ENCODE measurements around the gene SMIM11.
"Not testable (repeated sequence)": the region's sequence is repeated elsewhere in the genome, so short reads cannot be mapped to it uniquely, and the experiment has no call there.

The SMIM11 gene

GRCh38 chr21:34357889-34358288 is 17.4 kb upstream of the SMIM11 start:
- DNase-seq = no peak

GRCh38 chr21:34358866-34359265 is 16.4 kb upstream of the SMIM11 start:
- DNase-seq = no peak

GRCh38 chr21:34360488-34361241 is 14.6 kb upstream of the SMIM11 start:
- DNase-seq = no peak

- DNase-seq = no peak
These were observed 13.2 kb upstream of the SMIM11 start for GRCh38 chr21:34362136-34362444.

GRCh38 chr21:34362670-34363069 is 12.6 kb upstream of the SMIM11 start:
- DNase-seq = no peak

GRCh38 chr21:34363733-34364132 is 11.6 kb upstream of the SMIM11 start, which contains the start of gene KCNE2:
KCNE2 (plus strand) TSS chr21:34364006; CDS start chr21:34370479, 6,473 bp downstream.
- no peak for DNase-seq

GRCh38 chr21:34364921-34365320 is 10.4 kb upstream of the SMIM11 start:
- DNase-seq = no peak

GRCh38 chr21:34365809-34366208 is 9.5 kb upstream of the SMIM11 start:
- DNase-seq = no peak

- peak; percentile 58 for DNase-seq
These were observed 7.9 kb upstream of the SMIM11 start for GRCh38 chr21:34367320-34367935.

- DNase-seq = no peak
These were observed 5.6 kb upstream of the SMIM11 start for GRCh38 chr21:34369741-34370140.

- DNase-seq = no peak
These were observed 3.0 kb upstream of the SMIM11 start for GRCh38 chr21:34372321-34372720.

GRCh38 chr21:34374462-34374861 is 845 bp upstream of the SMIM11 start:
- not testable (repeated sequence) for DNase-seq

GRCh38 chr21:34375619-34375972 is 289 bp downstream of the SMIM11 start:
- DNase-seq = not testable (repeated sequence)

- DNase-seq = not testable (repeated sequence)
These were observed 7.8 kb downstream of the SMIM11 start for GRCh38 chr21:34383138-34383537.

- DNase-seq = not testable (repeated sequence)
These were observed 8.6 kb downstream of the SMIM11 start for GRCh38 chr21:34383724-34384415.

- DNase-seq = not testable (repeated sequence)
These were observed 25.2 kb downstream of the SMIM11 start for GRCh38 chr21:34400522-34400921.

GRCh38 chr21:34404742-34405141 is 29.4 kb downstream of the SMIM11 start:
- not testable (repeated sequence) for DNase-seq

- DNase-seq = not testable (repeated sequence)
These were observed 30.4 kb downstream of the SMIM11 start for GRCh38 chr21:34405686-34406085.

GRCh38 chr21:34406102-34406501 is 30.8 kb downstream of the SMIM11 start:
- DNase-seq = not testable (repeated sequence)

- not testable (repeated sequence) for DNase-seq
These were observed 31.4 kb downstream of the SMIM11 start for GRCh38 chr21:34406676-34407075.

GRCh38 chr21:34407294-34407693 is 32.0 kb downstream of the SMIM11 start:
- not testable (repeated sequence) for DNase-seq

GRCh38 chr21:34417448-34418077 is 42.3 kb downstream of the SMIM11 start:
- not testable (repeated sequence) for DNase-seq

GRCh38 chr21:34423805-34424204 is 48.5 kb downstream of the SMIM11 start, which contains the start of gene SMIM34:
SMIM34 (minus strand) TSS chr21:34423951; CDS start chr21:34423839, 112 bp downstream.
- not testable (repeated sequence) for DNase-seq

Measured in DMS79 (cell line).